K562 (cell line): ENCODE measurements around the gene TRERF1. TPM values are rescaled to one million over a fixed set of nuclear protein-coding genes. Genes with fewer than 3 reads are reported as not detected.

Source experiments
- ATAC-seq: fragments of 200-7000 bp; cut with Tn5 transposase; 3 replicates; pipeline ENCODE4 v1.9.1; 2020; ENCODE audit warnings: moderate library complexity
- BruUV-seq: library from RNA; stranded (reverse); fragments of 400-500 nt; replicated peaks from 2 replicates; lab custom pipeline; 2021; lab: Mats Ljungman, UMichigan
- CTCF ChIA-PET: fragments of 300-600 bp; formaldehyde crosslinking; extraction: SDS; loops from one replicate; lab custom pipeline; 2021; ENCODE audit warnings: low intra/inter-chr PET ratio; lab: Yijun Ruan, JAX
- POLR2A ChIA-PET: fragments of 300-600, 350-650 bp; sonication (Branson Sonifier 250); formaldehyde crosslinking; extraction: SDS; loops from one replicate; lab custom pipeline; 2021; ENCODE audit warnings: antibody characterized with exemption, inconsistent platforms; lab: Yijun Ruan, JAX
- DNase-seq, 4 experiments: peaks; one replicate each; pipeline versions ENCODE4 v3.0.0 to v3.0.0-alpha.2; 2011 to 2018; ENCODE audit warnings: low spot score in 3 of 4, mixed read lengths in 3 of 4; ENCODE audit errors: extremely low read depth in 1 of 4
- FAIRE-seq: peaks from 2 replicates; lab custom pipeline; 2011; peaks lifted over from hg19 to GRCh38; lab: Jason Lieb, UNC
- H2AFZ ChIP-seq: 2 replicates; pipeline ENCODE4 v1.6.0; 2011; ENCODE audit warnings: low read depth, low read length, control low read depth, inconsistent platforms
- H3K27ac ChIP-seq: fragments of 200-600 bp; 3 replicates; pipeline ENCODE4 v1.8.0; 2011; ENCODE audit warnings: low read depth, mild to moderate bottlenecking, control low read depth, inconsistent platforms, low read length, moderate library complexity, mixed read lengths; ENCODE audit errors: extremely low read depth
- H3K27me3 ChIP-seq, 2 experiments: fragments of 300-600 bp in 1 of 2; 2 replicates in 1 of 2; 3 replicates in 1 of 2; pipeline versions ENCODE4 v1.6.0 to v1.8.0; 2011; ENCODE audit warnings: inconsistent platforms in 2 of 2, low read length in 2 of 2, mild to moderate bottlenecking in 1 of 2, mixed read lengths in 1 of 2, moderate library complexity in 1 of 2; ENCODE audit not compliant: control insufficient read depth in 2 of 2, insufficient read depth in 2 of 2
- H3K36me3 ChIP-seq: fragments of 300-600 bp; 3 replicates; pipeline ENCODE4 v1.8.0; 2011; ENCODE audit warnings: mild to moderate bottlenecking, low read length, inconsistent platforms; ENCODE audit not compliant: control insufficient read depth, insufficient read depth
- H3K4me1 ChIP-seq, 2 experiments: fragments of 200-600 bp in 1 of 2; replicated peaks in 1 of 2; 2 replicates in 1 of 2; 3 replicates in 1 of 2; pipeline versions ENCODE4 v1.5.1 to v1.8.0; 2011; ENCODE audit warnings: inconsistent platforms in 2 of 2, low read length in 2 of 2, mild to moderate bottlenecking in 1 of 2, mixed read lengths in 1 of 2, moderate library complexity in 1 of 2; ENCODE audit not compliant: control insufficient read depth in 2 of 2, insufficient read depth in 2 of 2
- H3K4me2 ChIP-seq: 2 replicates; pipeline ENCODE4 v1.6.1; 2011; ENCODE audit warnings: low read length, control low read depth, inconsistent platforms, mixed read lengths; ENCODE audit not compliant: insufficient read depth
- H3K4me3 ChIP-seq: fragments of 200-600 bp; sonication (generic), shearing (Covaris generic); 2 replicates; pipeline ENCODE4 v1.5.1; 2016; ENCODE audit warnings: control low read depth, inconsistent platforms
- H3K79me2 ChIP-seq: fragments of 200-600 bp; 3 replicates; pipeline ENCODE4 v1.8.0; 2011; ENCODE audit warnings: low read length, inconsistent platforms; ENCODE audit not compliant: control insufficient read depth, insufficient read depth
- H3K9ac ChIP-seq, 2 experiments: 2 replicates each; pipeline versions ENCODE4 v1.6.0 to v1.6.1; 2011; ENCODE audit warnings: low read depth in 2 of 2, low read length in 2 of 2, control low read depth in 1 of 2, inconsistent platforms in 1 of 2, mild to moderate bottlenecking in 1 of 2, mixed read lengths in 1 of 2; ENCODE audit not compliant: insufficient read depth in 1 of 2
- H3K9me1 ChIP-seq: one replicate; pipeline ENCODE4 v1.6.0; 2011; ENCODE audit warnings: inconsistent platforms, mild to moderate bottlenecking, low read length, moderate library complexity; ENCODE audit not compliant: control insufficient read depth, insufficient read depth
- H3K9me3 ChIP-seq: replicated peaks from 2 replicates; pipeline ENCODE4 v1.5.1; 2011; ENCODE audit warnings: low read depth, low read length, inconsistent platforms; ENCODE audit not compliant: control insufficient read depth, insufficient read depth
- H4K20me1 ChIP-seq: replicated peaks from 2 replicates; pipeline ENCODE4 v1.6.1; 2011; ENCODE audit warnings: low read length, inconsistent platforms, mixed read lengths; ENCODE audit not compliant: control insufficient read depth, insufficient read depth
- COPS2 ChIP-seq: fragments of 450-650 bp; conservative IDR thresholded peaks from 2 replicates; pipeline ENCODE4 v1.6.1; 2016; ENCODE audit warnings: mild to moderate bottlenecking, moderate library complexity
- E2F4 ChIP-seq: sonication (generic); formaldehyde crosslinking; IDR thresholded peaks from 2 replicates; pipeline ENCODE4 v1.8.0; 2022; ENCODE audit warnings: mild to moderate bottlenecking, low read depth, missing genetic modification reagents
- FOXO4 ChIP-seq: fragments of 450-650 bp; formaldehyde crosslinking; IDR thresholded peaks from 2 replicates; pipeline ENCODE4 v1.4.0; 2020; ENCODE audit warnings: mild to moderate bottlenecking, moderate library complexity
- HLTF ChIP-seq: fragments of 450-650 bp; IDR thresholded peaks from 2 replicates; pipeline ENCODE4 v1.6.1; 2016
- MEF2D ChIP-seq: conservative IDR thresholded peaks from 2 replicates; pipeline ENCODE4 v1.6.1; 2016; ENCODE audit warnings: low read depth, missing genetic modification characterization, missing compliant biosample characterization
- NCOA1 ChIP-seq: fragments of 450-650 bp; IDR thresholded peaks from 2 replicates; pipeline ENCODE4 v1.6.1; 2016; ENCODE audit warnings: low read depth
- NFIC ChIP-seq: fragments of 450-650 bp; IDR thresholded peaks from 2 replicates; pipeline ENCODE4 v1.6.1; 2017; ENCODE audit warnings: mild to moderate bottlenecking, inconsistent platforms
- SIX5 ChIP-seq, 2 experiments: IDR thresholded peaks; 2 replicates each; pipeline ENCODE4 v1.6.1; 2011; ENCODE audit warnings: low read length in 2 of 2, borderline replicate concordance in 1 of 2, low read depth in 1 of 2, mild to moderate bottlenecking in 1 of 2, moderate library complexity in 1 of 2; ENCODE audit not compliant: insufficient read depth in 1 of 2
- STAG1 ChIP-seq: sonication (generic); formaldehyde crosslinking; IDR thresholded peaks from 2 replicates; pipeline ENCODE4 v1.5.0; 2020; ENCODE audit warnings: missing genetic modification reagents, borderline replicate concordance
- ZNF143 ChIP-seq: sonication (generic); formaldehyde crosslinking; IDR thresholded peaks from 2 replicates; pipeline ENCODE4 v1.9.0; 2022; ENCODE audit warnings: mild to moderate bottlenecking, missing genetic modification reagents
- ZNF217 ChIP-seq: sonication (generic); formaldehyde crosslinking; IDR thresholded peaks from 2 replicates; pipeline ENCODE4 v1.8.0; 2022; ENCODE audit warnings: mild to moderate bottlenecking, missing genetic modification reagents
- ZNF778 ChIP-seq: fragments of 450-650 bp; formaldehyde crosslinking; IDR thresholded peaks from 2 replicates; pipeline ENCODE4 v1.4.0; 2020; ENCODE audit warnings: mild to moderate bottlenecking, moderate library complexity
- WGBS: fragments of 100-300 bp; shearing (Covaris generic); methylation state at CpG from one replicate; pipeline ENCODE4 v1.1.6; 2016; ENCODE audit warnings: low coverage, mixed read lengths; ENCODE audit not compliant: insufficient coverage; ENCODE audit errors: missing lambda C conversion rate; 5-methylcytosine and 5-hydroxymethylcytosine counted together
- in situ Hi-C: fragments of 300-500 bp; cut with MboI; formaldehyde crosslinking; loops from 4 replicates; pipeline ENCODE4 v1.15.0; 2018; ENCODE audit warnings: inconsistent platforms, mixed read lengths
- intact Hi-C: fragments of 100-400 bp; cut with micrococcal nuclease; formaldehyde crosslinking; loops from 2 replicates; pipeline ENCODE4 v1.14.2; 2022
- polyA plus RNA-seq, 8 experiments: library from polyadenylated mRNA; depleted of rRNA in 4 of 8; stranded (reverse) in 5 of 8; unstranded in 3 of 8; fragments of >200 nt; fragmentation: Nextera tagmentation in 2 of 8; fragmentation: Illumina TruSeq in 1 of 8; extraction: Ambion mirVana in 2 of 8; extraction: Trizol in 1 of 8; gene quantifications; 2 replicates each; pipeline versions ENCODE4 v1.2.1 to v1.2.3, GENCODE V29; 2011 to 2014; ENCODE audit warnings: inconsistent platforms in 1 of 8, missing spikeins in 1 of 8
- total RNA-seq, 7 experiments: library from RNA; depleted of rRNA in 6 of 7; stranded (reverse); fragments of >200 nt in 6 of 7; fragmentation: Illumina TruSeq in 2 of 7; extraction: Trizol in 2 of 7; gene quantifications; 2 replicates each; pipeline versions ENCODE4 v1.2.1 to v1.2.3, GENCODE V29; 2011 to 2021; ENCODE audit warnings: low replicate concordance in 1 of 7

TRERF1 gene
- total and polyA plus RNA-seq, 9 of the 15 experiments (the other 6 are each of a cell fraction or from before 2014, with no cell fraction given): 0.04 to 0.20 (median 0.07) TPM; not detected in 3

- Histone ChIP-seq H3K79me2 (no peaks in the 10 kb centered on the region), H2AFZ (no peak overlapping the region), H3K9me3 (no peaks in the 10 kb centered on the region; the same call in 1 of the 2 replicates), H3K9me1 (no peaks in the 10 kb centered on the region), H3K36me3 (no peaks in the 10 kb centered on the region), H3K4me3 (no peak overlapping the region), H3K27ac (no peak overlapping the region), H3K4me2 (no peak overlapping the region), H3K9ac (no peak overlapping the region), H4K20me1 (no peaks in the 10 kb centered on the region), H3K27me3 (peaks cover 31 to 63% of the 10 kb centered on the region in 2 experiments), H3K4me1 (peaks cover 0 to 4% of the 10 kb centered on the region in 2 experiments; a peak in 1 of 5 replicates)
- 2% methylated on average over 7 of the region's 7 CpGs for WGBS
- intact Hi-C loops: no loop called here
- ATAC-seq (no peak), DNase-seq (no peak), FAIRE-seq (no peak)
- POLR2A ChIA-PET: interaction anchor here (1.0 kb wide), 1 partner anchor 10 kb away, joined by 3 read pairs; no protein-coding TSS in a partner anchor
- in situ Hi-C loops: no loop called here
- TF ChIP-seq ZNF778 (no peak), NFIC (peak; percentile 54), STAG1 (CRISPR knock-in tag) (0 out of 2 replicates have a peak, but pooled peaks have one; percentile 12)
- BruUV-seq: no TSS peak
- CTCF ChIA-PET: no interaction called here
Observed at GRCh38 chr6:42281570-42281969, 170.2 kb downstream of the TRERF1 start.

GRCh38 chr6:42280966-42281533, 170.7 kb downstream of the TRERF1 start:
- ATAC-seq (no peak), FAIRE-seq (no peak), DNase-seq (no peak)
- Histone ChIP-seq H4K20me1 (no peaks in the 10 kb centered on the region), H3K9me1 (no peaks in the 10 kb centered on the region), H3K4me1 (peaks cover 0 to 4% of the 10 kb centered on the region in 2 experiments; a peak in 1 of 5 replicates), H2AFZ (no peak overlapping the region), H3K36me3 (no peaks in the 10 kb centered on the region), H3K9me3 (no peaks in the 10 kb centered on the region; the same call in 1 of the 2 replicates), H3K79me2 (no peaks in the 10 kb centered on the region), H3K27ac (no peak overlapping the region), H3K4me2 (no peak overlapping the region), H3K27me3 (peaks cover 34 to 69% of the 10 kb centered on the region in 2 experiments), H3K9ac (no peak overlapping the region), H3K4me3 (no peak overlapping the region)
- POLR2A ChIA-PET: interaction anchor here (1.0 kb wide), 1 partner anchor 10 kb away, joined by 3 read pairs; no protein-coding TSS in a partner anchor
- intact Hi-C loops (no loop called here), in situ Hi-C loops (no loop called here)
- WGBS: 2% methylated on average over 5 of the region's 5 CpGs
- CTCF ChIA-PET: no interaction called here
- no TSS peak for BruUV-seq
- TF ChIP-seq HLTF (no peak), SIX5 (IDR thresholded peaks at IDR 0.05; ENCODE audit: borderline replicate concordance in 1 of 2, insufficient read depth in 1 of 2, low read depth in 1 of 2, low read length in 2 of 2) (no peak), ZNF217 (CRISPR knock-in tag) (no peak), COPS2 (no peak), FOXO4 (CRISPR knock-in tag) (no peak), ZNF143 (CRISPR knock-in tag) (no peak), MEF2D (no peak), NCOA1 (no peak), E2F4 (CRISPR knock-in tag) (no peak)
